Mesenchymal stem cell (in vitro differentiated cells and primary cell): ENCODE results near the gene PRR36.

Source experiments
- DNase-seq: peaks from one replicate; pipeline ENCODE4 v3.0.0-alpha.2; 2013
- H2AFZ ChIP-seq: one replicate; pipeline ENCODE4 v1.6.1; 2013; ENCODE audit warnings: low read depth, mild to moderate bottlenecking, control low read depth, inconsistent platforms, low read length, moderate library complexity
- H2AK5ac ChIP-seq: 2 replicates; pipeline ENCODE4 v1.6.1; 2013; ENCODE audit warnings: low read length, moderate library complexity, mild to moderate bottlenecking, inconsistent platforms; ENCODE audit not compliant: severe bottlenecking
- H2BK120ac ChIP-seq: one replicate; pipeline ENCODE4 v1.6.1; 2013; ENCODE audit warnings: low read depth, mild to moderate bottlenecking, inconsistent platforms, low read length, moderate library complexity
- H2BK12ac ChIP-seq, 2 experiments: one replicate each; pipeline ENCODE4 v1.6.1; 2013; ENCODE audit warnings: inconsistent platforms in 2 of 2, low read length in 2 of 2, mild to moderate bottlenecking in 2 of 2, moderate library complexity in 2 of 2, control low read depth in 1 of 2
- H2BK15ac ChIP-seq: one replicate; pipeline ENCODE4 v1.6.1; 2013; ENCODE audit warnings: mild to moderate bottlenecking, low read depth, inconsistent platforms; ENCODE audit not compliant: poor library complexity, severe bottlenecking
- H2BK5ac ChIP-seq: 2 replicates; pipeline ENCODE4 v1.6.1; 2013; ENCODE audit warnings: low read depth, mild to moderate bottlenecking, low read length, control low read depth, inconsistent platforms; ENCODE audit not compliant: poor library complexity, severe bottlenecking
- H3K14ac ChIP-seq, 2 experiments: one replicate each; pipeline ENCODE4 v1.6.1; 2013; ENCODE audit warnings: inconsistent platforms in 2 of 2, low read length in 2 of 2, control low read depth in 1 of 2, mild to moderate bottlenecking in 1 of 2, moderate library complexity in 1 of 2
- H3K18ac ChIP-seq, 2 experiments: one replicate each; pipeline ENCODE4 v1.6.1; 2013; ENCODE audit warnings: inconsistent platforms in 2 of 2, low read length in 2 of 2, control low read depth in 1 of 2, low read depth in 1 of 2, mild to moderate bottlenecking in 1 of 2
- H3K23ac ChIP-seq, 2 experiments: one replicate each; pipeline ENCODE4 v1.6.1; 2013; ENCODE audit warnings: inconsistent platforms in 2 of 2, low read length in 2 of 2, mild to moderate bottlenecking in 2 of 2, moderate library complexity in 2 of 2, control low read depth in 1 of 2
- H3K27ac ChIP-seq: 2 replicates; pipeline ENCODE4 v1.5.1; 2013; ENCODE audit warnings: mild to moderate bottlenecking, moderate library complexity, low read length, control low read depth, inconsistent platforms; ENCODE audit not compliant: poor library complexity, severe bottlenecking
- H3K27me3 ChIP-seq, 2 experiments: 2 replicates each; pipeline versions ENCODE4 v1.6.1 to v1.7.0; 2013; ENCODE audit warnings: low read length in 2 of 2, mild to moderate bottlenecking in 2 of 2, moderate library complexity in 2 of 2, control low read depth in 1 of 2, inconsistent platforms in 1 of 2; ENCODE audit not compliant: control insufficient read depth in 1 of 2, insufficient read depth in 1 of 2
- H3K36me3 ChIP-seq, 2 experiments: 2 replicates each; pipeline versions ENCODE4 v1.6.1 to v1.7.0; 2013; ENCODE audit warnings: low read length in 2 of 2, control low read depth in 1 of 2, inconsistent platforms in 1 of 2, low read depth in 1 of 2, mild to moderate bottlenecking in 1 of 2; ENCODE audit not compliant: insufficient read depth in 2 of 2, control insufficient read depth in 1 of 2
- H3K4ac ChIP-seq, 2 experiments: one replicate each; pipeline ENCODE4 v1.6.1; 2013; ENCODE audit warnings: inconsistent platforms in 2 of 2, low read length in 2 of 2, mild to moderate bottlenecking in 2 of 2, moderate library complexity in 2 of 2, control low read depth in 1 of 2, low read depth in 1 of 2
- H3K4me1 ChIP-seq: 2 replicates; pipeline ENCODE4 v1.6.1; 2013; ENCODE audit warnings: low read depth, low read length, control low read depth; ENCODE audit not compliant: control insufficient read depth, insufficient read depth
- H3K4me2 ChIP-seq: 2 replicates; pipeline ENCODE4 v1.6.1; 2013; ENCODE audit warnings: low read length, mild to moderate bottlenecking, inconsistent platforms; ENCODE audit not compliant: poor library complexity, severe bottlenecking
- H3K4me3 ChIP-seq, 2 experiments: 2 replicates each; pipeline versions ENCODE4 v1.5.1 to v1.7.0; 2013; ENCODE audit warnings: low read length in 2 of 2, mild to moderate bottlenecking in 2 of 2, control low read depth in 1 of 2, low read depth in 1 of 2; ENCODE audit not compliant: insufficient read depth in 1 of 2
- H3K79me1 ChIP-seq: replicated peaks from 2 replicates; pipeline ENCODE4 v1.6.1; 2013; ENCODE audit warnings: mild to moderate bottlenecking, control low read depth, low read length, inconsistent platforms; ENCODE audit not compliant: poor library complexity, severe bottlenecking
- H3K9ac ChIP-seq: 2 replicates; pipeline ENCODE4 v1.7.0; 2013; ENCODE audit warnings: mild to moderate bottlenecking, low read length, moderate library complexity
- H3K9me3 ChIP-seq: 2 replicates; pipeline ENCODE4 v1.7.0; 2013; ENCODE audit warnings: mild to moderate bottlenecking, low read length; ENCODE audit not compliant: control insufficient read depth
- H4K8ac ChIP-seq: one replicate; pipeline ENCODE4 v1.6.1; 2013; ENCODE audit warnings: inconsistent platforms, mild to moderate bottlenecking, low read length, moderate library complexity
- H4K91ac ChIP-seq: one replicate; pipeline ENCODE4 v1.6.1; 2013; ENCODE audit warnings: mild to moderate bottlenecking, low read length, inconsistent platforms
- WGBS: methylation state at CpG from one replicate; pipeline ENCODE4 v1.1.7; 2013; ENCODE audit warnings: mixed read lengths; 5-methylcytosine and 5-hydroxymethylcytosine counted together

The PRR36 gene

GRCh38 chr19:7841751-7842660, 32.2 kb downstream of the PRR36 start:
- no peak overlapping the region for H3K4ac ChIP-seq
- 90% methylated on average over 11 of the region's 11 CpGs for WGBS
- H3K14ac ChIP-seq = no peak overlapping the region
- H3K9ac ChIP-seq = no peak overlapping the region
- no peak overlapping the region for H2AFZ ChIP-seq
- H2BK5ac ChIP-seq = no peak overlapping the region
- peaks cover 28% of the 10 kb centered on the region for H3K79me1 ChIP-seq
- no peak overlapping the region for H3K4me2 ChIP-seq
- no peak overlapping the region for H4K8ac ChIP-seq
- peaks cover 8% of the 10 kb centered on the region for H3K4me1 ChIP-seq
- H4K91ac ChIP-seq = no peak overlapping the region
- H3K27me3 ChIP-seq = no peaks in the 10 kb centered on the region
- no peak overlapping the region for H3K23ac ChIP-seq
- no peak overlapping the region for H2BK120ac ChIP-seq
- H2BK15ac ChIP-seq = no peak overlapping the region
- H3K4me3 ChIP-seq = no peak overlapping the region
- no peaks in the 10 kb centered on the region for H3K9me3 ChIP-seq
- no peak overlapping the region for H3K27ac ChIP-seq
- no peak overlapping the region for H2AK5ac ChIP-seq
- no peak for DNase-seq
- no peaks in the 10 kb centered on the region for H3K36me3 ChIP-seq
- no peak overlapping the region for H3K18ac ChIP-seq
- no peak overlapping the region for H2BK12ac ChIP-seq

- no peaks in the 10 kb centered on the region for H3K9me3 ChIP-seq
- no peak overlapping the region for H3K4ac ChIP-seq
- H3K79me1 ChIP-seq = peaks cover 29% of the 10 kb centered on the region
- H2BK15ac ChIP-seq = no peak overlapping the region
- H3K23ac ChIP-seq = no peak overlapping the region
- H3K18ac ChIP-seq = no peak overlapping the region
- no peak overlapping the region for H2AK5ac ChIP-seq
- no peak overlapping the region for H4K91ac ChIP-seq
- no peak overlapping the region for H3K27ac ChIP-seq
- H2AFZ ChIP-seq = no peak overlapping the region
- no peak overlapping the region for H4K8ac ChIP-seq
- WGBS = 98% methylated on average over 8 of the region's 8 CpGs
- DNase-seq = no peak
- H3K27me3 ChIP-seq = no peaks in the 10 kb centered on the region
- H2BK12ac ChIP-seq = no peak overlapping the region
- no peak overlapping the region for H3K4me2 ChIP-seq
- H3K4me1 ChIP-seq = peaks cover 9% of the 10 kb centered on the region
- H3K36me3 ChIP-seq = no peaks in the 10 kb centered on the region
- H3K14ac ChIP-seq = no peak overlapping the region
- no peak overlapping the region for H2BK5ac ChIP-seq
- H3K9ac ChIP-seq = no peak overlapping the region
- H2BK120ac ChIP-seq = no peak overlapping the region
- H3K4me3 ChIP-seq = no peak overlapping the region
Observed at GRCh38 chr19:7840629-7841028, 33.6 kb downstream of the PRR36 start.

GRCh38 chr19:7839476-7839875, 34.7 kb downstream of the PRR36 start:
- Histone ChIP-seq H2BK120ac (no peak overlapping the region), H2AK5ac (no peak overlapping the region), H3K9ac (no peak overlapping the region), H4K8ac (no peak overlapping the region), H3K4me1 (peaks cover 10% of the 10 kb centered on the region), H3K27me3 (no peaks in the 10 kb centered on the region), H3K9me3 (no peaks in the 10 kb centered on the region), H3K14ac (no peak overlapping the region), H2BK15ac (no peak overlapping the region), H3K18ac (no peak overlapping the region), H3K27ac (no peak overlapping the region), H3K4me3 (no peak overlapping the region), H2BK5ac (no peak overlapping the region), H3K36me3 (no peaks in the 10 kb centered on the region), H2BK12ac (no peak overlapping the region), H3K23ac (no peak overlapping the region), H3K4ac (no peak overlapping the region), H3K79me1 (peaks cover 22% of the 10 kb centered on the region), H2AFZ (no peak overlapping the region), H3K4me2 (no peak overlapping the region), H4K91ac (no peak overlapping the region)
- WGBS = 95% methylated on average over 5 of the region's 6 CpGs
- no peak for DNase-seq

- no peak overlapping the region for H3K14ac ChIP-seq
- H2AFZ ChIP-seq = no peak overlapping the region
- no peak overlapping the region for H3K27ac ChIP-seq
- H3K18ac ChIP-seq = no peak overlapping the region
- no peak overlapping the region for H4K91ac ChIP-seq
- H3K4me3 ChIP-seq = peak overlapping the region in 1 of 2 experiments; percentile 38
- 91% methylated on average over 23 of the region's 23 CpGs for WGBS
- H3K4ac ChIP-seq = no peak overlapping the region
- H3K36me3 ChIP-seq = peaks cover 0 to 5% of the 10 kb centered on the region in 2 experiments
- peak overlapping the region in 1 of 2 experiments; percentile 3 for H2BK12ac ChIP-seq
- H3K4me1 ChIP-seq = peaks cover 33% of the 10 kb centered on the region
- H2BK120ac ChIP-seq = no peak overlapping the region
- H2BK5ac ChIP-seq = no peak overlapping the region
- H3K9me3 ChIP-seq = no peaks in the 10 kb centered on the region
- H2BK15ac ChIP-seq = no peak overlapping the region
- H3K27me3 ChIP-seq = peaks cover 0 to 5% of the 10 kb centered on the region in 2 experiments
- H2AK5ac ChIP-seq = no peak overlapping the region
- H3K4me2 ChIP-seq = no peak overlapping the region
- H3K23ac ChIP-seq = no peak overlapping the region
- no peak for DNase-seq
- no peak overlapping the region for H4K8ac ChIP-seq
- H3K9ac ChIP-seq = peak overlapping the region; percentile 61
- H3K79me1 ChIP-seq = peaks cover 27% of the 10 kb centered on the region
Observed at GRCh38 chr19:7833225-7834099, 40.7 kb downstream of the PRR36 start.
